H1 (cell line): Measurements from ENCODE around the gene C18orf63. TPM values are rescaled to one million over a fixed set of nuclear protein-coding genes. Genes with fewer than 3 reads are reported as not detected.
"Not testable (repeated sequence)": the region's sequence is repeated elsewhere in the genome, so short reads cannot be mapped to it uniquely, and the experiment has no call there.

Source experiments
- CTCF ChIA-PET: fragments of 300-600 bp; sonication (Branson Sonifier 250); formaldehyde crosslinking; loops from one replicate; lab custom pipeline; 2021; ENCODE audit not compliant: partially characterized antibody; lab: Charles Lee
- POLR2A ChIA-PET: fragments of 300-600 bp; sonication (Branson Sonifier 250); formaldehyde crosslinking; loops from one replicate; lab custom pipeline; 2021; ENCODE audit warnings: inconsistent platforms; ENCODE audit not compliant: partially characterized antibody; lab: Charles Lee
- DNase-seq, 2 experiments: peaks; one replicate each; pipeline versions ENCODE4 v3.0.0 to v3.0.0-alpha.2; 2010 to 2022; ENCODE audit warnings: low spot score in 2 of 2, low read depth in 1 of 2, mixed read lengths in 1 of 2
- FAIRE-seq: peaks from 2 replicates; lab custom pipeline; 2011; peaks lifted over from hg19 to GRCh38; lab: Jason Lieb, UNC
- H2AFZ ChIP-seq: 2 replicates; pipeline ENCODE4 v1.8.1; 2012; ENCODE audit warnings: low read length, inconsistent platforms
- H2AK5ac ChIP-seq: 2 replicates; pipeline ENCODE4 v1.6.1; 2013; ENCODE audit warnings: low read depth, low read length
- H2BK120ac ChIP-seq: replicated peaks from 2 replicates; pipeline ENCODE3; 2013; ENCODE audit warnings: low read depth, low read length, inconsistent platforms
- H2BK12ac ChIP-seq: 2 replicates; pipeline ENCODE4 v1.6.1; 2013; ENCODE audit warnings: low read depth, low read length
- H2BK15ac ChIP-seq: 2 replicates; pipeline ENCODE4 v1.6.1; 2013; ENCODE audit warnings: low read length
- H2BK20ac ChIP-seq: 2 replicates; pipeline ENCODE4 v1.6.1; 2013; ENCODE audit warnings: low read length
- H2BK5ac ChIP-seq: 2 replicates; pipeline ENCODE4 v1.6.1; 2013; ENCODE audit warnings: low read depth, low read length
- H3K14ac ChIP-seq: 2 replicates; pipeline ENCODE4 v1.6.1; 2013; ENCODE audit warnings: inconsistent platforms; ENCODE audit not compliant: insufficient read length
- H3K18ac ChIP-seq: 2 replicates; pipeline ENCODE4 v1.6.1; 2013; ENCODE audit warnings: low read length; ENCODE audit errors: extremely low read depth
- H3K23ac ChIP-seq: 2 replicates; pipeline ENCODE4 v1.6.1; 2013; ENCODE audit warnings: inconsistent platforms; ENCODE audit not compliant: insufficient read length
- H3K23me2 ChIP-seq: 2 replicates; pipeline ENCODE4 v1.6.1; 2013; ENCODE audit warnings: low read depth, low read length
- H3K27ac ChIP-seq: 2 replicates; pipeline ENCODE4 v1.6.1; 2011; ENCODE audit warnings: low read depth, low read length, inconsistent platforms
- H3K27me3 ChIP-seq, 4 experiments: replicated peaks in 1 of 4; 1 replicate in 1 of 4; 2 replicates in 3 of 4; pipeline versions ENCODE4 v1.6.1 to v1.8.1; 2011 to 2013; ENCODE audit warnings: low read length in 3 of 4, mild to moderate bottlenecking in 3 of 4, inconsistent platforms in 2 of 4, mixed read lengths in 2 of 4, moderate library complexity in 1 of 4; ENCODE audit not compliant: control insufficient read depth in 3 of 4, insufficient read depth in 3 of 4; ENCODE audit errors: extremely low read depth in 1 of 4
- H3K36me3 ChIP-seq, 4 experiments: 2 replicates each; pipeline versions ENCODE4 v1.6.1 to v1.8.1; 2011 to 2013; ENCODE audit warnings: mild to moderate bottlenecking in 4 of 4, low read length in 3 of 4, moderate library complexity in 2 of 4, control low read depth in 1 of 4, inconsistent platforms in 1 of 4; ENCODE audit not compliant: insufficient read depth in 4 of 4, control insufficient read depth in 2 of 4
- H3K4ac ChIP-seq: replicated peaks from 2 replicates; pipeline ENCODE3; 2013; ENCODE audit warnings: low read length, low read depth, mixed read lengths, inconsistent platforms; ENCODE audit not compliant: insufficient read length
- H3K4me1 ChIP-seq, 4 experiments: replicated peaks in 1 of 4; 1 replicate in 1 of 4; 2 replicates in 3 of 4; pipeline versions ENCODE4 v1.6.1 to v1.8.1; 2011 to 2013; ENCODE audit warnings: low read length in 3 of 4, inconsistent platforms in 2 of 4, mixed read lengths in 1 of 4; ENCODE audit not compliant: insufficient read depth in 4 of 4, control insufficient read depth in 3 of 4
- H3K4me2 ChIP-seq, 2 experiments: 2 replicates each; pipeline versions ENCODE4 v1.6.1 to v1.8.1; 2011 to 2013; ENCODE audit warnings: low read depth in 2 of 2, low read length in 2 of 2, control low read depth in 1 of 2, inconsistent platforms in 1 of 2, mild to moderate bottlenecking in 1 of 2; ENCODE audit not compliant: insufficient read depth in 1 of 2
- H3K4me3 ChIP-seq, 4 experiments: fragments of 200-600, 300-600 bp in 1 of 4; sonication (generic), shearing (Covaris generic), sonication (Bioruptor Twin) in 1 of 4; 2 replicates each; pipeline versions ENCODE4 v1.5.1 to v1.8.1; 2011 to 2016; ENCODE audit warnings: low read length in 4 of 4, low read depth in 3 of 4, control low read depth in 2 of 4, inconsistent platforms in 2 of 4, mild to moderate bottlenecking in 2 of 4, mixed read lengths in 1 of 4, moderate library complexity in 1 of 4; ENCODE audit not compliant: insufficient read depth in 2 of 4; ENCODE audit errors: extremely low read depth in 1 of 4
- H3K56ac ChIP-seq: replicated peaks from 2 replicates; pipeline ENCODE3; 2013; ENCODE audit warnings: low read depth, mild to moderate bottlenecking, mixed read lengths, low read length, inconsistent platforms; ENCODE audit not compliant: insufficient read length
- H3K79me1 ChIP-seq: 2 replicates; pipeline ENCODE4 v1.6.1; 2013; ENCODE audit warnings: low read depth, low read length, control low read depth
- H3K79me2 ChIP-seq, 2 experiments: 2 replicates each; pipeline versions ENCODE4 v1.6.1 to v1.8.1; 2012 to 2013; ENCODE audit warnings: low read length in 2 of 2, mild to moderate bottlenecking in 2 of 2, inconsistent platforms in 1 of 2; ENCODE audit not compliant: insufficient read depth in 2 of 2, control insufficient read depth in 1 of 2
- H3K9ac ChIP-seq, 4 experiments: replicated peaks in 1 of 4; 1 replicate in 1 of 4; 2 replicates in 3 of 4; pipeline versions ENCODE4 v1.6.1 to v1.8.1; 2011 to 2013; ENCODE audit warnings: low read depth in 3 of 4, low read length in 3 of 4, control low read depth in 2 of 4, mild to moderate bottlenecking in 2 of 4, moderate library complexity in 2 of 4, inconsistent platforms in 1 of 4; ENCODE audit errors: extremely low read depth in 1 of 4
- H3K9me3 ChIP-seq, 2 experiments: 2 replicates each; pipeline versions ENCODE4 v1.6.1 to v1.8.1; 2012 to 2013; ENCODE audit warnings: mild to moderate bottlenecking in 2 of 2, moderate library complexity in 2 of 2, control low read depth in 1 of 2, inconsistent platforms in 1 of 2, low read depth in 1 of 2, low read length in 1 of 2, mixed read lengths in 1 of 2; ENCODE audit not compliant: insufficient read depth in 2 of 2
- H4K20me1 ChIP-seq, 2 experiments: replicated peaks in 1 of 2; 2 replicates each; pipeline versions ENCODE3 to v1.8.1; 2011 to 2013; ENCODE audit warnings: inconsistent platforms in 2 of 2, low read length in 2 of 2, mild to moderate bottlenecking in 1 of 2; ENCODE audit not compliant: insufficient read depth in 2 of 2, control insufficient read depth in 1 of 2
- H4K5ac ChIP-seq: 2 replicates; pipeline ENCODE4 v1.6.1; 2013; ENCODE audit warnings: low read length, low read depth, mixed read lengths, inconsistent platforms; ENCODE audit not compliant: insufficient read length
- H4K8ac ChIP-seq: 2 replicates; pipeline ENCODE4 v1.8.0; 2013; ENCODE audit warnings: mild to moderate bottlenecking, moderate library complexity, low read length, inconsistent platforms; ENCODE audit not compliant: insufficient read depth; ENCODE audit errors: extremely low read depth
- H4K91ac ChIP-seq: replicated peaks from 2 replicates; pipeline ENCODE3; 2013; ENCODE audit warnings: low read length, mixed read lengths, inconsistent platforms; ENCODE audit not compliant: insufficient read length
- CTBP2 ChIP-seq: IDR thresholded peaks from 2 replicates; pipeline ENCODE4 v1.7.0; 2011; ENCODE audit warnings: borderline replicate concordance, mild to moderate bottlenecking, moderate library complexity, mixed read lengths, low read length; ENCODE audit not compliant: insufficient read depth, insufficient read length
- FOSL1 ChIP-seq: IDR thresholded peaks from 2 replicates; pipeline ENCODE4 v1.6.1; 2011; ENCODE audit warnings: mild to moderate bottlenecking, low read depth, low read length, moderate library complexity; ENCODE audit not compliant: insufficient read depth
- KDM5A ChIP-seq: fragments of 200-600 bp; IDR thresholded peaks from 2 replicates; pipeline ENCODE4 v1.7.1; 2012; ENCODE audit warnings: mild to moderate bottlenecking, low read length, inconsistent platforms, mixed read lengths
- NRF1 ChIP-seq: IDR thresholded peaks from 2 replicates; pipeline ENCODE4 v1.6.1; 2011; ENCODE audit warnings: mild to moderate bottlenecking, low read depth, low read length, improper control_type of control experiment
- POU5F1 ChIP-seq: IDR thresholded peaks from 2 replicates; pipeline ENCODE4 v1.6.1; 2011; ENCODE audit warnings: low read depth, mild to moderate bottlenecking, low read length, moderate library complexity
- RBBP5 ChIP-seq: IDR thresholded peaks from 2 replicates; pipeline ENCODE4 v1.7.1; 2012; ENCODE audit warnings: low read depth, mild to moderate bottlenecking, inconsistent platforms, low read length, moderate library complexity, borderline replicate concordance
- RXRA ChIP-seq: IDR thresholded peaks from 2 replicates; pipeline ENCODE4 v1.6.1; 2011; ENCODE audit warnings: low read depth, mild to moderate bottlenecking, low read length, moderate library complexity; ENCODE audit not compliant: insufficient read depth
- SIRT6 ChIP-seq: IDR thresholded peaks from one replicate; pipeline ENCODE4 v1.7.1; 2012; ENCODE audit warnings: low read length, inconsistent platforms
- WGBS, 2 experiments: shearing (Covaris generic) in 1 of 2; methylation state at CpG; one replicate each; pipeline versions ENCODE4 v1.1.6 to v1.1.7; 2013 to 2015; ENCODE audit warnings: low lambda C conversion rate in 2 of 2, mixed read lengths in 2 of 2, inconsistent platforms in 1 of 2, low coverage in 1 of 2, missing lambda C conversion rate in 1 of 2; ENCODE audit not compliant: insufficient replicate concordance in 2 of 2, insufficient coverage in 1 of 2, insufficient read length in 1 of 2; ENCODE audit errors: extremely low coverage in 1 of 2, missing lambda C conversion rate in 1 of 2; 5-methylcytosine and 5-hydroxymethylcytosine counted together
- polyA plus RNA-seq, 7 experiments: library from polyadenylated mRNA; depleted of rRNA in 3 of 7; stranded (reverse) in 5 of 7; unstranded in 2 of 7; fragments of >200 nt in 5 of 7; fragments of 200-250 nt in 2 of 7; gene quantifications; 1 replicate in 5 of 7; 2 replicates in 1 of 7; 4 replicates in 1 of 7; pipeline versions ENCODE4 v1.2.1 to v1.2.3, GENCODE V29; 2011 to 2013; ENCODE audit warnings: missing spikeins in 2 of 7, mixed read lengths in 2 of 7
- total RNA-seq: library from RNA; stranded (reverse); fragmentation: NEBNext Ultra II Directional; extraction: Animal tissue kit (Norgen Biotek cat#: 25700); gene quantifications from 2 replicates; pipeline ENCODE4 v1.2.1, GENCODE V29; 2021
- TF ChIP-seq, protein P1 (sequence below): IDR thresholded peaks from 2 replicates; pipeline ENCODE4 v1.6.1; 2012; ENCODE audit warnings: inconsistent platforms

The C18orf63 gene
- total and polyA plus RNA-seq, 2 of the 8 experiments (the other 6 are each of a cell fraction or from before 2014, with no cell fraction given) = not detected

DNA sequence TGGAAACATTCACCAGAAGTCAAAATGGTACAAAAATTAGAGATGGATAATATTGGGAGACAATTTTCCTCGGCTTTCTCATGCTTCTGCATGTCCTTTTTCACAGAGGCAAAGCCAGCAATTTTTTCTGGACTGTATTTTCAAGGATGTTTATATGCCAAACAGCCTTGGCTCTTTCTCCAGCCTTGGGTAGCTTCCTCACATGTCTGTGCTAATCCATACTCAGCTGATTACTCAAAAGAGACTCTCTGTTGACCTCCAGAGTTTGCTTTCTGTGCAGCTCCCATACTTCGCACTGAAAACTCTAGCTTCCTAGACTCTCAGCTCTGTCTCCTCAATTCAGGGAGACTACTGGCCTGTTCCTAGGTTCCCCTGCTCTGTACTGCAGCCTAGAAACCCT lies 10.6 kb downstream of the C18orf63 start (continued):
- TF ChIP-seq RBBP5 = no peak
- TF ChIP-seq FOSL1 = no peak
- TF ChIP-seq POU5F1 = no peak
- TF ChIP-seq KDM5A = no peak
- no peak for TF ChIP-seq RXRA
- TF ChIP-seq SIRT6 = no peak
- TF ChIP-seq, protein P1, sequence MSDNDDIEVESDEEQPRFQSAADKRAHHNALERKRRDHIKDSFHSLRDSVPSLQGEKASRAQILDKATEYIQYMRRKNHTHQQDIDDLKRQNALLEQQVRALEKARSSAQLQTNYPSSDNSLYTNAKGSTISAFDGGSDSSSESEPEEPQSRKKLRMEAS = no peak
- TF ChIP-seq CTBP2 = no peak
- TF ChIP-seq NRF1 = no peak

DNA sequence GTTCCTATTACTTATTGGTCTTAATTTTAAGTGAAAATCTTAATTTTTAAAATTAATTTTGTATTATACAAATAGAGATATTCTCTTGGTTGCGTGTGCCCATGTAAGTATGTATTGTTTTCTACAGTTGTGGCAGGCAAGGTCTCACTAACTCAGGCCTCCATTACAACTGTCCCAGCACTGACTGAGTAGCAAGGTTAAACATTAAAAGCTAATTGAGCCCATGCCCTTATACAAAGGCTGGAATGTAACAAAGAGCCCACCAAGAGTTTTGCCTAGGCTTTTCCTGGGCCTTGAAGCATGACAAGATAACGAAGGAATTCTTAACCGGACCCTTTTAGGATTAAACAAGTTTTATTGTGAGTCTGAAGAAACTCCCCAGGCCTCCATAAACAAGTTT lies 11.2 kb downstream of the C18orf63 start:
- H3K36me3 ChIP-seq, H3K23ac ChIP-seq, H2BK5ac ChIP-seq, POLR2A ChIA-PET, H2BK12ac ChIP-seq, H4K91ac ChIP-seq, H3K18ac ChIP-seq, H3K14ac ChIP-seq, DNase-seq, FAIRE-seq, H4K20me1 ChIP-seq, H2BK120ac ChIP-seq, H3K27ac ChIP-seq, H3K4ac ChIP-seq, H3K27me3 ChIP-seq, H3K4me1 ChIP-seq, H3K9ac ChIP-seq, H3K79me1 ChIP-seq, H3K23me2 ChIP-seq, H2AK5ac ChIP-seq, H3K4me3 ChIP-seq, H4K8ac ChIP-seq, H2AFZ ChIP-seq, H3K4me2 ChIP-seq, H4K5ac ChIP-seq, H3K56ac ChIP-seq, H2BK20ac ChIP-seq, H3K9me3 ChIP-seq, H3K79me2 ChIP-seq, H2BK15ac ChIP-seq: not testable (repeated sequence)
- 97% methylated on average over 3 of the region's 3 CpGs; no CpG with 5 or more reads in 1 of the 2 experiments for WGBS, 2 experiments
- CTCF ChIA-PET = interaction anchor here (1.1 kb wide), 1 partner anchor 15 kb away, joined by 7 read pairs; no protein-coding TSS in a partner anchor
